Transverse colon (tissue), 4 donors: ENCODE measurements around the gene TMEM222. TPM values are rescaled to one million over a fixed set of nuclear protein-coding genes. Genes with fewer than 3 reads are reported as not detected.
A peak's percentile ranks its signal among the peaks of the same experiment; 100 is the strongest.

Experiments
- DNase-seq: peaks from one replicate; pipeline ENCODE4 v3.0.0-alpha.2; 2019
- H3K27ac ChIP-seq, 4 donors: fragments of 200-600 bp; sonication (generic); 2 replicates each; pipeline ENCODE4 v1.5.1; 2016 to 2018; ENCODE audit warnings: inconsistent platforms in 4 of 4
- H3K27me3 ChIP-seq: fragments of 200-600 bp; sonication (generic); 2 replicates; pipeline ENCODE4 v1.5.1; 2017; ENCODE audit warnings: inconsistent platforms
- H3K36me3 ChIP-seq, 4 donors: fragments of 200-600 bp; sonication (generic); 2 replicates each; pipeline ENCODE4 v1.5.1; 2017 to 2019; ENCODE audit warnings: inconsistent platforms in 4 of 4
- H3K4me1 ChIP-seq, 4 donors: fragments of 200-600 bp; sonication (generic); 2 replicates each; pipeline ENCODE4 v1.5.1; 2017 to 2020; ENCODE audit warnings: inconsistent platforms in 4 of 4
- H3K4me3 ChIP-seq, 4 donors: fragments of 200-600 bp; sonication (generic); 1 replicate in 1 of 4; 2 replicates in 3 of 4; pipeline versions ENCODE4 v1.5.1 to v1.6.1; 2017 to 2019; ENCODE audit warnings: inconsistent platforms in 4 of 4
- H3K9me3 ChIP-seq, 2 donors: fragments of 200-600 bp; sonication (generic); 2 replicates each; pipeline ENCODE4 v1.5.1; 2017 to 2019; ENCODE audit warnings: inconsistent platforms in 2 of 2
- CTCF ChIP-seq, 5 experiments: fragments of 200-600 bp in 3 of 5; fragments of 450-650 bp in 2 of 5; sonication (generic) in 3 of 5; IDR thresholded peaks; 1 replicate in 2 of 5; 2 replicates in 3 of 5; pipeline ENCODE4 v1.5.1; 2016 to 2017; ENCODE audit warnings: antibody characterized with exemption in 5 of 5, inconsistent platforms in 3 of 5, mild to moderate bottlenecking in 2 of 5, moderate library complexity in 1 of 5
- EP300 ChIP-seq: sonication (generic); formaldehyde crosslinking; IDR thresholded peaks from one replicate; pipeline ENCODE4 v1.6.1; 2017; ENCODE audit warnings: antibody characterized with exemption, low read depth
- POLR2A ChIP-seq: fragments of 450-650 bp; IDR thresholded peaks from one replicate; pipeline ENCODE4 v1.6.1; 2016; ENCODE audit warnings: antibody characterized with exemption, mild to moderate bottlenecking, moderate library complexity
- POLR2AphosphoS5 ChIP-seq, 3 donors: sonication (generic); formaldehyde crosslinking; IDR thresholded peaks; one replicate each; pipeline ENCODE4 v1.6.1; 2016; ENCODE audit warnings: antibody characterized with exemption in 3 of 3
- WGBS, 2 donors: methylation state at CpG; one replicate each; pipeline ENCODE4 v1.1.5; 2018; ENCODE audit warnings: low coverage in 1 of 2; 5-methylcytosine and 5-hydroxymethylcytosine counted together
- in situ Hi-C, 4 donors: fragments of 200-750 bp; cut with MboI; loops; one replicate each; pipeline versions ENCODE4 v1.15.0 to v1.15.1; 2017; ENCODE audit warnings: low sequenced_read_pairs in 3 of 4, low pct_ligation_motif_present in 1 of 4, low pct_unique_long_range_greater_than_20kb in 1 of 4
- intact Hi-C: fragments of 100-400 bp; cut with DNase I; formaldehyde crosslinking; loops from one replicate; pipeline ENCODE4 v1.15.1; 2023; ENCODE audit warnings: low total_unique reads
- total RNA-seq, 4 donors: library from RNA; depleted of rRNA; stranded (reverse); fragments of >200 nt; gene quantifications; one replicate each; pipeline ENCODE4 v1.1.0, GENCODE V29; 2016

TMEM222 gene
- total RNA-seq, 4 donors from 2014 or later = 14.6 to 41.0 (median 22.3) TPM

GRCh38 chr1:27365372-27366112 lies 43.6 kb downstream of the TMEM222 start:
- peak; percentile 91 for DNase-seq
- in situ Hi-C loops (no loop called here), intact Hi-C loops (no loop called here)
- peak overlapping the region; percentile 50 to 84 (median 68) for H3K4me3 ChIP-seq
- WGBS, 2 donors = 6% methylated on average over 39 of the region's 40 CpGs; no CpG with 5 or more reads in 1 of the 2 donors
- H3K27ac ChIP-seq = peak overlapping the region; percentile 94 to 99 (median 98)
- H3K9me3 ChIP-seq = no peaks in the 10 kb centered on the region
- no peaks in the 10 kb centered on the region for H3K36me3 ChIP-seq
- H3K4me1 ChIP-seq = peaks cover 15 to 35% (median 19%) of the 10 kb centered on the region in 4 donors
- TF ChIP-seq POLR2A = peak; percentile 67
- TF ChIP-seq CTCF (IDR thresholded peaks at IDR 0.05) = no peak
- TF ChIP-seq POLR2AphosphoS5 (IDR thresholded peaks at IDR 0.05) = peak; percentile 52 to 68 (median 58)
- no peaks in the 10 kb centered on the region for H3K27me3 ChIP-seq

- intact Hi-C loops (no loop called here), in situ Hi-C loops (no loop called here)
- no peaks in the 10 kb centered on the region for H3K36me3 ChIP-seq
- 0% methylated on average over 16 of the region's 30 CpGs; no CpG with 5 or more reads in 1 of the 2 donors for WGBS, 2 donors
- TF ChIP-seq POLR2A (no peak), EP300 (no peak), CTCF (IDR thresholded peaks at IDR 0.05) (no peak), POLR2AphosphoS5 (IDR thresholded peaks at IDR 0.05) (peak in 1 of 3 donors; percentile 31)
- peak; percentile 86 for DNase-seq
- H3K4me3 ChIP-seq = peak overlapping the region; percentile 50 to 84 (median 68)
- H3K9me3 ChIP-seq = no peaks in the 10 kb centered on the region
- no peaks in the 10 kb centered on the region for H3K27me3 ChIP-seq
- H3K27ac ChIP-seq = peak overlapping the region; percentile 94 to 99 (median 98)
- H3K4me1 ChIP-seq = peaks cover 15 to 34% (median 18%) of the 10 kb centered on the region in 4 donors
These were observed 44.1 kb downstream of the TMEM222 start for GRCh38 chr1:27366113-27366410.

GRCh38 chr1:27366411-27367159 lies 44.6 kb downstream of the TMEM222 start, which contains the start of gene MAP3K6:
TSS of gene MAP3K6 (minus strand) at chr1:27366961. CDS start at chr1:27366597, 364 bp downstream.
- Histone ChIP-seq H3K36me3 (no peaks in the 10 kb centered on the region), H3K27ac (peak within 1 kb of the TSS; percentile 94 to 99 (median 98)), H3K4me1 (peaks cover 15 to 34% (median 18%) of the 10 kb centered on the region in 4 donors), H3K9me3 (no peaks in the 10 kb centered on the region), H3K4me3 (peak within 1 kb of the TSS; percentile 64 to 84 (median 75)), H3K27me3 (no peaks in the 10 kb centered on the region)
- intact Hi-C loops = no loop called here
- WGBS, 2 donors = 4% methylated on average over 21 of the region's 67 CpGs; no CpG with 5 or more reads in 1 of the 2 donors
- TF ChIP-seq POLR2A = peak; percentile 86
- peak; percentile 70 to 86 (median 86) for TF ChIP-seq POLR2AphosphoS5 (IDR thresholded peaks at IDR 0.05)
- peak in 4 of 5 experiments; percentile 12 to 30 (median 24) for TF ChIP-seq CTCF (IDR thresholded peaks at IDR 0.05)
- no peak for TF ChIP-seq EP300
- in situ Hi-C loops = no loop called here
- DNase-seq = peak; percentile 90

- Histone ChIP-seq H3K36me3 (no peaks in the 10 kb centered on the region), H3K27ac (peak overlapping the region; percentile 94 to 99 (median 98)), H3K27me3 (no peaks in the 10 kb centered on the region), H3K9me3 (no peaks in the 10 kb centered on the region), H3K4me3 (peak overlapping the region; percentile 64 to 84 (median 75)), H3K4me1 (peaks cover 15 to 34% (median 18%) of the 10 kb centered on the region in 4 donors)
- intact Hi-C loops (no loop called here), in situ Hi-C loops (no loop called here)
- no peak for TF ChIP-seq CTCF (IDR thresholded peaks at IDR 0.05)
- no peak for TF ChIP-seq POLR2AphosphoS5 (IDR thresholded peaks at IDR 0.05)
- no peak for TF ChIP-seq POLR2A
- no peak for TF ChIP-seq EP300
- 53% methylated on average over 8 of the region's 8 CpGs; no CpG with 5 or more reads in 1 of the 2 donors for WGBS, 2 donors
- DNase-seq = no peak
These were observed 45.2 kb downstream of the TMEM222 start for GRCh38 chr1:27367160-27367650.
